Endothelial cell of umbilical vein (primary cell): Measurements from ENCODE around the gene STC2. TPM values are rescaled to one million over a fixed set of nuclear protein-coding genes. Genes with fewer than 3 reads are reported as not detected.

Experiments used
- BruUV-seq: library from RNA; stranded (reverse); fragments of 400-500 nt; replicated peaks from 2 replicates; lab custom pipeline; 2021; lab: Mats Ljungman, UMichigan
- CTCF ChIA-PET: fragments of 300-600, 350-600 bp; sonication (Branson Sonifier 250); formaldehyde crosslinking; loops from one replicate; lab custom pipeline; 2021; ENCODE audit warnings: antibody characterized with exemption, inconsistent platforms; lab: Charles Lee
- POLR2A ChIA-PET: fragments of 300-600, 350-600 bp; sonication (Branson Sonifier 250); formaldehyde crosslinking; loops from one replicate; lab custom pipeline; 2021; ENCODE audit warnings: antibody characterized with exemption, inconsistent platforms; lab: Charles Lee
- DNase-seq: peaks from one replicate; pipeline ENCODE4 v3.0.0-alpha.2; 2011; ENCODE audit warnings: low read depth, low spot score
- FAIRE-seq: peaks from 2 replicates; lab custom pipeline; 2011; peaks lifted over from hg19 to GRCh38; lab: Jason Lieb, UNC
- H2AFZ ChIP-seq: 2 replicates; pipeline ENCODE4 v1.6.0; 2012; ENCODE audit warnings: low read depth, low read length, control low read depth, inconsistent platforms
- H3K27ac ChIP-seq: 2 replicates; pipeline ENCODE4 v1.5.1; 2011; ENCODE audit warnings: low read depth, mild to moderate bottlenecking, control low read depth, low read length, moderate library complexity; ENCODE audit not compliant: insufficient read depth
- H3K27me3 ChIP-seq, 2 experiments: 2 replicates each; pipeline versions ENCODE4 v1.6.0 to v1.6.1; 2011; ENCODE audit warnings: low read length in 2 of 2, mixed read lengths in 1 of 2; ENCODE audit not compliant: control insufficient read depth in 2 of 2, insufficient read depth in 2 of 2
- H3K36me3 ChIP-seq, 2 experiments: 2 replicates in 1 of 2; 3 replicates in 1 of 2; pipeline ENCODE4 v1.5.1; 2011; ENCODE audit warnings: low read length in 2 of 2, mild to moderate bottlenecking in 1 of 2, moderate library complexity in 1 of 2; ENCODE audit not compliant: control insufficient read depth in 2 of 2, insufficient read depth in 2 of 2; ENCODE audit errors: extremely low read depth in 1 of 2
- H3K4me1 ChIP-seq: 3 replicates; pipeline ENCODE4 v1.5.1; 2011; ENCODE audit warnings: mild to moderate bottlenecking, low read length; ENCODE audit not compliant: control insufficient read depth, insufficient read depth; ENCODE audit errors: extremely low read depth
- H3K4me2 ChIP-seq: 2 replicates; pipeline ENCODE4 v1.6.1; 2011; ENCODE audit warnings: low read length, control low read depth, mixed read lengths; ENCODE audit not compliant: insufficient read depth
- H3K4me3 ChIP-seq, 3 experiments: fragments of 200-600 bp in 1 of 3; sonication (generic), shearing (Covaris generic) in 1 of 3; replicated peaks in 1 of 3; 2 replicates each; pipeline ENCODE4 v1.5.1; 2011 to 2016; ENCODE audit warnings: control low read depth in 3 of 3, low read length in 3 of 3, mild to moderate bottlenecking in 2 of 3, inconsistent platforms in 1 of 3, low read depth in 1 of 3, moderate library complexity in 1 of 3; ENCODE audit not compliant: insufficient read depth in 1 of 3
- H3K79me2 ChIP-seq: 2 replicates; pipeline ENCODE4 v1.6.0; 2012; ENCODE audit warnings: low read length, inconsistent platforms; ENCODE audit not compliant: control insufficient read depth, insufficient read depth
- H3K9ac ChIP-seq: replicated peaks from 2 replicates; pipeline ENCODE3; 2011; ENCODE audit warnings: low read length, control low read depth; ENCODE audit not compliant: insufficient read depth; ENCODE audit errors: extremely low read depth
- H3K9me1 ChIP-seq: replicated peaks from 3 replicates; pipeline ENCODE4 v1.6.0; 2011; ENCODE audit warnings: mild to moderate bottlenecking, low read length; ENCODE audit not compliant: control insufficient read depth, insufficient read depth; ENCODE audit errors: extremely low read depth
- H3K9me3 ChIP-seq: replicated peaks from 2 replicates; pipeline ENCODE4 v1.5.1; 2012; ENCODE audit warnings: low read length, inconsistent platforms; ENCODE audit not compliant: control insufficient read depth, insufficient read depth
- H4K20me1 ChIP-seq: replicated peaks from 2 replicates; pipeline ENCODE3; 2011; ENCODE audit warnings: mild to moderate bottlenecking, low read length; ENCODE audit not compliant: control insufficient read depth, insufficient read depth; ENCODE audit errors: extremely low read depth
- EZH2 ChIP-seq: IDR thresholded peaks from 2 replicates; pipeline ENCODE4 v1.6.1; 2012; ENCODE audit warnings: borderline replicate concordance, low read depth, mild to moderate bottlenecking, moderate library complexity, low read length, inconsistent platforms; ENCODE audit not compliant: severe bottlenecking
- FOS ChIP-seq: IDR thresholded peaks from 2 replicates; pipeline ENCODE4 v1.6.1; 2011; ENCODE audit warnings: mild to moderate bottlenecking, low read length, moderate library complexity, borderline replicate concordance; ENCODE audit not compliant: insufficient read depth
- GATA2 ChIP-seq: IDR thresholded peaks from 2 replicates; pipeline ENCODE4 v1.7.0; 2011; ENCODE audit warnings: low read depth, mild to moderate bottlenecking, moderate library complexity, mixed read lengths, low read length; ENCODE audit not compliant: insufficient read length, insufficient read depth
- JUN ChIP-seq: IDR thresholded peaks from 2 replicates; pipeline ENCODE4 v1.6.1; 2011; ENCODE audit warnings: borderline replicate concordance, low read depth; ENCODE audit not compliant: insufficient read length, insufficient read depth
- MAX ChIP-seq: IDR thresholded peaks from 2 replicates; pipeline ENCODE4 v1.6.1; 2011; ENCODE audit not compliant: insufficient read depth, insufficient read length
- MYC ChIP-seq: IDR thresholded peaks from one replicate; pipeline ENCODE4 v1.6.1; 2011; ENCODE audit warnings: mild to moderate bottlenecking, low read depth, low read length
- POLR2A ChIP-seq: IDR thresholded peaks from 2 replicates; pipeline ENCODE4 v1.6.1; 2012; ENCODE audit warnings: low read depth, mild to moderate bottlenecking, control low read depth, low read length
- POLR2AphosphoS5 ChIP-seq: IDR thresholded peaks from 2 replicates; pipeline ENCODE4 v1.6.1; 2012; ENCODE audit warnings: low read depth, mild to moderate bottlenecking, control low read depth, low read length, moderate library complexity; ENCODE audit not compliant: insufficient read depth
- dilution Hi-C: fragments of 300-500 bp; cut with MboI; formaldehyde crosslinking; loops from one replicate; pipeline ENCODE4 v1.15.0; 2019; ENCODE audit warnings: low sequenced_read_pairs; ENCODE audit not compliant: extremely low pct_ligation_motif_present
- intact Hi-C: fragments of 100-400 bp; cut with micrococcal nuclease; formaldehyde crosslinking; loops from one replicate; pipeline ENCODE4 v1.10.0; 2022
- polyA plus RNA-seq, 4 experiments: library from polyadenylated mRNA; depleted of rRNA in 3 of 4; stranded (reverse) in 3 of 4; unstranded in 1 of 4; fragments of >200 nt; gene quantifications; 2 replicates each; pipeline versions ENCODE4 v1.2.1 to v1.2.3, GENCODE V29; 2011 to 2012; ENCODE audit warnings: missing spikeins in 1 of 4
- total RNA-seq: library from RNA; stranded (reverse); gene quantifications from 2 replicates; pipeline ENCODE4 v1.2.3, GENCODE V29; 2021
- TF ChIP-seq, protein P1 (sequence below), 2 donors: IDR thresholded peaks; 1 replicate in 1 of 2; 2 replicates in 1 of 2; pipeline ENCODE4 v1.5.1; 2011; ENCODE audit warnings: low read length in 2 of 2, mild to moderate bottlenecking in 2 of 2, moderate library complexity in 2 of 2, control low read depth in 1 of 2, inconsistent platforms in 1 of 2, low read depth in 1 of 2; ENCODE audit not compliant: insufficient read depth in 1 of 2; ENCODE audit errors: extremely low read depth in 1 of 2

STC2 gene
- total and polyA plus RNA-seq, 2 donors (not counting 3 experiments of a cell fraction or from before 2014, with no cell fraction given), result 19.0 to 26.9 TPM

DNA sequence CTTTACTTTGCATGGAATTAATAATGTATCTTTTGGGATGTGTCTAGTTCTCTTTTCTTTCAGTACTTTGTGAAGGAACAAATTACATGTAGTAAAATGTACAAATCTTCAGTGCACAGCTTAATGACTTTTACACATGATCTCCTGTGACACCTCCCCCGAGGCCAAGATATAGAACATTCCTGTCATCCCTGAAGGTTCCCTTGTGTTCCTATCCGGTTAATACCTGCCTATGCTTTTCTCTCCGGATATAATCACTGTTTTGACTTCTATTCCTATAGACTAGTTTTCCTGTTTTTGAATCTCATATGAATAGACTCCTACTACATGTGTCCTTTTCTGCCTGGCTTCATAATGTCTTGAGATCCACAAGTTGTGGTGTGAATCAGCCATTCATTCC lies 21.5 kb downstream of the STC2 start:
- BruUV-seq, result no TSS peak
- FAIRE-seq, result no peak
- POLR2A ChIA-PET, result no interaction called here

More for the DNA sequence above, 21.5 kb downstream of the STC2 start:
- no peak overlapping the region for H3K27ac ChIP-seq
- no peak overlapping the region for H3K9ac ChIP-seq
- no peak for TF ChIP-seq FOS
- no peak for TF ChIP-seq JUN
- no peak for TF ChIP-seq EZH2
- TF ChIP-seq, protein P1, sequence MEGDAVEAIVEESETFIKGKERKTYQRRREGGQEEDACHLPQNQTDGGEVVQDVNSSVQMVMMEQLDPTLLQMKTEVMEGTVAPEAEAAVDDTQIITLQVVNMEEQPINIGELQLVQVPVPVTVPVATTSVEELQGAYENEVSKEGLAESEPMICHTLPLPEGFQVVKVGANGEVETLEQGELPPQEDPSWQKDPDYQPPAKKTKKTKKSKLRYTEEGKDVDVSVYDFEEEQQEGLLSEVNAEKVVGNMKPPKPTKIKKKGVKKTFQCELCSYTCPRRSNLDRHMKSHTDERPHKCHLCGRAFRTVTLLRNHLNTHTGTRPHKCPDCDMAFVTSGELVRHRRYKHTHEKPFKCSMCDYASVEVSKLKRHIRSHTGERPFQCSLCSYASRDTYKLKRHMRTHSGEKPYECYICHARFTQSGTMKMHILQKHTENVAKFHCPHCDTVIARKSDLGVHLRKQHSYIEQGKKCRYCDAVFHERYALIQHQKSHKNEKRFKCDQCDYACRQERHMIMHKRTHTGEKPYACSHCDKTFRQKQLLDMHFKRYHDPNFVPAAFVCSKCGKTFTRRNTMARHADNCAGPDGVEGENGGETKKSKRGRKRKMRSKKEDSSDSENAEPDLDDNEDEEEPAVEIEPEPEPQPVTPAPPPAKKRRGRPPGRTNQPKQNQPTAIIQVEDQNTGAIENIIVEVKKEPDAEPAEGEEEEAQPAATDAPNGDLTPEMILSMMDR (IDR thresholded peaks at IDR 0.05; ENCODE audit: extremely low read depth in 1 of 2, insufficient read depth in 1 of 2, low read depth in 1 of 2, low read length in 2 of 2), result no peak
- no peak for TF ChIP-seq MAX
- TF ChIP-seq GATA2, result no peak
- no peak for TF ChIP-seq POLR2AphosphoS5
- no peak for TF ChIP-seq POLR2A
- TF ChIP-seq MYC, result no peak
- no peak overlapping the region for H3K4me3 ChIP-seq
- peaks cover 7% of the 10 kb centered on the region for H3K4me1 ChIP-seq
- H3K9me1 ChIP-seq, result no peaks in the 10 kb centered on the region
- H2AFZ ChIP-seq, result no peak overlapping the region
- intact Hi-C loops, result no loop called here
- CTCF ChIA-PET, result interaction anchor here (0.7 to 5.3 kb wide), 5 partner anchors 10 to 329 kb away, joined by 3 to 47 read pairs (median 6); no protein-coding TSS in a partner anchor
- dilution Hi-C loops, result no loop called here
- no peaks in the 10 kb centered on the region for H3K27me3 ChIP-seq
- no peaks in the 10 kb centered on the region for H4K20me1 ChIP-seq
- H3K9me3 ChIP-seq, result no peaks in the 10 kb centered on the region
- DNase-seq, result no peak
- no peaks in the 10 kb centered on the region for H3K79me2 ChIP-seq
- no peaks in the 10 kb centered on the region for H3K36me3 ChIP-seq
- H3K4me2 ChIP-seq, result no peak overlapping the region
